HG02973 (cell line): Measurements from ENCODE around the gene BCAN.

Source experiments
- ATAC-seq: cut with Tn5 transposase; IDR thresholded peaks from one replicate; pipeline ENCODE4 v1.9.1; 2021; ENCODE audit warnings: moderate library complexity; ENCODE audit not compliant: unreplicated experiment

Gene BCAN

GRCh38 chr1:156643049-156643777 is 1.3 kb downstream of the BCAN start:
- ATAC-seq = no peak

- no peak for ATAC-seq
Observed at GRCh38 chr1:156643778-156644092, 1.8 kb downstream of the BCAN start.

GRCh38 chr1:156644146-156644545 is 2.2 kb downstream of the BCAN start:
- no peak for ATAC-seq

- ATAC-seq = no peak
Observed at GRCh38 chr1:156644640-156645039, 2.7 kb downstream of the BCAN start.

- ATAC-seq = no peak
Observed at GRCh38 chr1:156645056-156645455, 3.1 kb downstream of the BCAN start.

GRCh38 chr1:156645666-156646065 is 3.7 kb downstream of the BCAN start:
- ATAC-seq = no peak

GRCh38 chr1:156646738-156647211 is 4.9 kb downstream of the BCAN start:
- no peak for ATAC-seq

- no peak for ATAC-seq
Observed at GRCh38 chr1:156647351-156647750, 5.4 kb downstream of the BCAN start.

- no peak for ATAC-seq
Observed at GRCh38 chr1:156648496-156648895, 6.6 kb downstream of the BCAN start.

- no peak for ATAC-seq
Observed at GRCh38 chr1:156648951-156649350, 7.0 kb downstream of the BCAN start.

- ATAC-seq = no peak
Observed at GRCh38 chr1:156652131-156652991, 10.4 kb downstream of the BCAN start.

GRCh38 chr1:156652992-156653355 is 11.1 kb downstream of the BCAN start:
- ATAC-seq = no peak

GRCh38 chr1:156654700-156655099 is 12.8 kb downstream of the BCAN start:
- ATAC-seq = no peak

GRCh38 chr1:156655151-156655903 is 13.4 kb downstream of the BCAN start:
- ATAC-seq = no peak

- ATAC-seq = no peak
Observed at GRCh38 chr1:156655904-156656516, 14.1 kb downstream of the BCAN start.

GRCh38 chr1:156656806-156657740 is 15.2 kb downstream of the BCAN start:
- no peak for ATAC-seq

- no peak for ATAC-seq
Observed at GRCh38 chr1:156657741-156658319, 15.9 kb downstream of the BCAN start.

- no peak for ATAC-seq
Observed at GRCh38 chr1:156658496-156658895, 16.6 kb downstream of the BCAN start.

GRCh38 chr1:156658945-156659574 is 17.1 kb downstream of the BCAN start:
- no peak for ATAC-seq
